Neural progenitor cell (in vitro differentiated cells): ENCODE results near the gene POGLUT2. TPM values are rescaled to one million over a fixed set of nuclear protein-coding genes. Genes with fewer than 3 reads are reported as not detected.

Experiments used
- DNase-seq: peaks from one replicate; pipeline ENCODE4 v3.0.0-alpha.2; 2016; ENCODE audit warnings: low spot score
- H2AFZ ChIP-seq: fragments of 200-600 bp; sonication (generic); replicated peaks from 2 replicates; pipeline ENCODE4 v1.6.1; 2016; ENCODE audit warnings: antibody characterized with exemption
- H3F3A ChIP-seq: fragments of 200-600 bp; sonication (generic); 2 replicates; pipeline ENCODE4 v1.6.1; 2016; ENCODE audit warnings: antibody characterized with exemption, low read depth
- H3K27ac ChIP-seq: fragments of 200-600 bp; sonication (generic); 2 replicates; pipeline ENCODE4 v1.5.1; 2016; ENCODE audit warnings: mild to moderate bottlenecking
- H3K27me3 ChIP-seq: fragments of 200-600 bp; sonication (generic); 2 replicates; pipeline ENCODE4 v1.6.1; 2016; ENCODE audit warnings: mild to moderate bottlenecking, moderate library complexity
- H3K36me3 ChIP-seq: fragments of 200-600 bp; sonication (generic); 2 replicates; pipeline ENCODE4 v1.5.1; 2016
- H3K4me1 ChIP-seq: fragments of 200-600 bp; sonication (generic); 2 replicates; pipeline ENCODE4 v1.6.1; 2016; ENCODE audit warnings: mixed run types
- H3K4me2 ChIP-seq: fragments of 200-600 bp; sonication (generic); 2 replicates; pipeline ENCODE4 v1.6.1; 2016
- H3K4me3 ChIP-seq: fragments of 200-600 bp; sonication (generic); 2 replicates; pipeline ENCODE4 v1.5.1; 2016
- H3K79me2 ChIP-seq: fragments of 200-600 bp; sonication (generic); 2 replicates; pipeline ENCODE4 v1.6.1; 2016; ENCODE audit warnings: low read depth
- H3K9ac ChIP-seq: fragments of 200-600 bp; sonication (generic); 2 replicates; pipeline ENCODE4 v1.6.1; 2016
- H3K9me3 ChIP-seq: fragments of 200-600 bp; sonication (generic); 2 replicates; pipeline ENCODE4 v1.5.1; 2016; ENCODE audit warnings: low read depth
- H4K20me1 ChIP-seq: fragments of 200-600 bp; sonication (generic); 2 replicates; pipeline ENCODE4 v1.6.1; 2016; ENCODE audit warnings: low read depth
- H3K27ac Mint-ChIP-seq: 3 replicates; pipeline ENCODE4 v1.8.0; 2021; ENCODE audit warnings: mixed read lengths
- H3K27me3 Mint-ChIP-seq: 2 replicates; pipeline ENCODE4 v1.8.0; 2022; ENCODE audit warnings: low read depth, mild to moderate bottlenecking, inconsistent platforms, moderate library complexity, mixed read lengths; ENCODE audit not compliant: insufficient read depth
- H3K36me3 Mint-ChIP-seq: 3 replicates; pipeline ENCODE4 v1.8.0; 2021; ENCODE audit warnings: mixed read lengths
- H3K4me1 Mint-ChIP-seq: 3 replicates; pipeline ENCODE4 v1.8.0; 2021; ENCODE audit warnings: mixed read lengths
- H3K4me3 Mint-ChIP-seq: 3 replicates; pipeline ENCODE4 v1.8.0; 2021; ENCODE audit warnings: mild to moderate bottlenecking, moderate library complexity, mixed read lengths
- H3K9me3 Mint-ChIP-seq: 3 replicates; pipeline ENCODE4 v1.8.0; 2020; ENCODE audit warnings: mixed read lengths
- CTCF ChIP-seq: fragments of 200-600 bp; sonication (generic); IDR thresholded peaks from 2 replicates; pipeline ENCODE4 v1.5.1; 2017; ENCODE audit warnings: antibody characterized with exemption, mild to moderate bottlenecking
- EZH2 ChIP-seq: fragments of 200-600 bp; sonication (generic); IDR thresholded peaks from 2 replicates; pipeline ENCODE4 v1.6.1; 2017; ENCODE audit warnings: antibody characterized with exemption, mild to moderate bottlenecking, moderate library complexity
- EZH2phosphoT487 ChIP-seq: fragments of 200-600 bp; sonication (generic); IDR thresholded peaks from 2 replicates; pipeline ENCODE4 v1.6.1; 2017; ENCODE audit warnings: antibody characterized with exemption
- total RNA-seq: library from RNA; depleted of rRNA; stranded (reverse); fragments of >200 nt; gene quantifications from 2 replicates; pipeline ENCODE4 v1.2.3, GENCODE V29; 2015; ENCODE audit warnings: low replicate concordance

Gene POGLUT2
- total RNA-seq, 1 donor from 2014 or later: 33.5 TPM

GRCh38 chr13:102770435-102770834 is 28.3 kb downstream of the POGLUT2 start:
- Histone ChIP-seq H3K4me1 (no peaks in the 10 kb centered on the region), H3K79me2 (peaks cover 9% of the 10 kb centered on the region), H2AFZ (no peak overlapping the region), H3F3A (no peaks in the 10 kb centered on the region), H3K36me3 (no peaks in the 10 kb centered on the region), H3K9me3 (no peaks in the 10 kb centered on the region), H3K4me2 (no peak overlapping the region), H3K4me3 (no peak overlapping the region), H3K9ac (no peak overlapping the region), H3K27me3 (peaks cover 9% of the 10 kb centered on the region), H4K20me1 (no peaks in the 10 kb centered on the region), H3K27ac (no peak overlapping the region)
- DNase-seq: no peak
- peaks cover 18% of the 10 kb centered on the region for H3K36me3 Mint-ChIP-seq
- peaks cover 3% of the 10 kb centered on the region for H3K9me3 Mint-ChIP-seq
- no peak overlapping the region for H3K4me3 Mint-ChIP-seq
- H3K27ac Mint-ChIP-seq: no peak overlapping the region
- H3K4me1 Mint-ChIP-seq: peaks cover 15% of the 10 kb centered on the region
- H3K27me3 Mint-ChIP-seq: peaks cover 3% of the 10 kb centered on the region
- no peak for TF ChIP-seq EZH2phosphoT487
- TF ChIP-seq EZH2: no peak
- TF ChIP-seq CTCF: no peak

- no peak overlapping the region for H3K4me3 Mint-ChIP-seq
- no peak overlapping the region for H3K9ac ChIP-seq
Observed at GRCh38 chr13:102769679-102770078, 29.1 kb downstream of the POGLUT2 start.

GRCh38 chr13:102768909-102769308 is 29.9 kb downstream of the POGLUT2 start:
- Histone ChIP-seq H3K4me3 (no peak overlapping the region), H3K4me1 (no peaks in the 10 kb centered on the region), H3K9ac (no peak overlapping the region), H4K20me1 (no peaks in the 10 kb centered on the region), H3K27me3 (peaks cover 9% of the 10 kb centered on the region), H3F3A (no peaks in the 10 kb centered on the region), H2AFZ (no peak overlapping the region), H3K4me2 (no peak overlapping the region), H3K27ac (no peak overlapping the region), H3K36me3 (no peaks in the 10 kb centered on the region), H3K79me2 (peaks cover 9% of the 10 kb centered on the region), H3K9me3 (no peaks in the 10 kb centered on the region)
- Mint-ChIP-seq H3K27me3 (peaks cover 3% of the 10 kb centered on the region), H3K4me3 (no peak overlapping the region), H3K36me3 (peaks cover 15% of the 10 kb centered on the region), H3K4me1 (peaks cover 14% of the 10 kb centered on the region), H3K27ac (no peak overlapping the region), H3K9me3 (no peaks in the 10 kb centered on the region)
- no peak for TF ChIP-seq CTCF
- TF ChIP-seq EZH2: no peak
- TF ChIP-seq EZH2phosphoT487: no peak
- no peak for DNase-seq

More at GRCh38 chr13:102769679-102770078, 29.1 kb downstream of the POGLUT2 start:
- H3K4me1 ChIP-seq: no peaks in the 10 kb centered on the region
- peaks cover 18% of the 10 kb centered on the region for H3K36me3 Mint-ChIP-seq
- H3K4me2 ChIP-seq: no peak overlapping the region
- no peak overlapping the region for H2AFZ ChIP-seq
- TF ChIP-seq EZH2 (no peak), CTCF (no peak), EZH2phosphoT487 (no peak)
- H3K9me3 ChIP-seq: no peaks in the 10 kb centered on the region
- H3F3A ChIP-seq: no peaks in the 10 kb centered on the region
- peaks cover 3% of the 10 kb centered on the region for H3K27me3 Mint-ChIP-seq
- peaks cover 3% of the 10 kb centered on the region for H3K9me3 Mint-ChIP-seq
- peaks cover 9% of the 10 kb centered on the region for H3K27me3 ChIP-seq
- H3K27ac Mint-ChIP-seq: no peak overlapping the region
- no peak for DNase-seq
- no peaks in the 10 kb centered on the region for H4K20me1 ChIP-seq
- H3K36me3 ChIP-seq: no peaks in the 10 kb centered on the region
- H3K4me1 Mint-ChIP-seq: peaks cover 15% of the 10 kb centered on the region
- H3K79me2 ChIP-seq: peaks cover 9% of the 10 kb centered on the region
- H3K4me3 ChIP-seq: no peak overlapping the region
- no peak overlapping the region for H3K27ac ChIP-seq
